H1 (cell line): Measurements from ENCODE around the gene OR52K2. TPM values are rescaled to one million over a fixed set of nuclear protein-coding genes. Genes with fewer than 3 reads are reported as not detected.
A peak's percentile ranks its signal among the peaks of the same experiment; 100 is the strongest.

Experiments
- CTCF ChIA-PET: fragments of 300-600 bp; sonication (Branson Sonifier 250); formaldehyde crosslinking; loops from one replicate; lab custom pipeline; 2021; ENCODE audit not compliant: partially characterized antibody; lab: Charles Lee
- POLR2A ChIA-PET: fragments of 300-600 bp; sonication (Branson Sonifier 250); formaldehyde crosslinking; loops from one replicate; lab custom pipeline; 2021; ENCODE audit warnings: inconsistent platforms; ENCODE audit not compliant: partially characterized antibody; lab: Charles Lee
- DNase-seq, 2 experiments: peaks; one replicate each; pipeline versions ENCODE4 v3.0.0 to v3.0.0-alpha.2; 2010 to 2022; ENCODE audit warnings: low spot score in 2 of 2, low read depth in 1 of 2, mixed read lengths in 1 of 2
- FAIRE-seq: peaks from 2 replicates; lab custom pipeline; 2011; peaks lifted over from hg19 to GRCh38; lab: Jason Lieb, UNC
- H2AFZ ChIP-seq: 2 replicates; pipeline ENCODE4 v1.8.1; 2012; ENCODE audit warnings: low read length, inconsistent platforms
- H2AK5ac ChIP-seq: 2 replicates; pipeline ENCODE4 v1.6.1; 2013; ENCODE audit warnings: low read depth, low read length
- H2BK120ac ChIP-seq: replicated peaks from 2 replicates; pipeline ENCODE3; 2013; ENCODE audit warnings: low read depth, low read length, inconsistent platforms
- H2BK12ac ChIP-seq: 2 replicates; pipeline ENCODE4 v1.6.1; 2013; ENCODE audit warnings: low read depth, low read length
- H2BK15ac ChIP-seq: 2 replicates; pipeline ENCODE4 v1.6.1; 2013; ENCODE audit warnings: low read length
- H2BK20ac ChIP-seq: 2 replicates; pipeline ENCODE4 v1.6.1; 2013; ENCODE audit warnings: low read length
- H2BK5ac ChIP-seq: 2 replicates; pipeline ENCODE4 v1.6.1; 2013; ENCODE audit warnings: low read depth, low read length
- H3K14ac ChIP-seq: 2 replicates; pipeline ENCODE4 v1.6.1; 2013; ENCODE audit warnings: inconsistent platforms; ENCODE audit not compliant: insufficient read length
- H3K18ac ChIP-seq: 2 replicates; pipeline ENCODE4 v1.6.1; 2013; ENCODE audit warnings: low read length; ENCODE audit errors: extremely low read depth
- H3K23ac ChIP-seq: 2 replicates; pipeline ENCODE4 v1.6.1; 2013; ENCODE audit warnings: inconsistent platforms; ENCODE audit not compliant: insufficient read length
- H3K23me2 ChIP-seq: 2 replicates; pipeline ENCODE4 v1.6.1; 2013; ENCODE audit warnings: low read depth, low read length
- H3K27ac ChIP-seq: 2 replicates; pipeline ENCODE4 v1.6.1; 2011; ENCODE audit warnings: low read depth, low read length, inconsistent platforms
- H3K27me3 ChIP-seq, 4 experiments: replicated peaks in 1 of 4; 1 replicate in 1 of 4; 2 replicates in 3 of 4; pipeline versions ENCODE4 v1.6.1 to v1.8.1; 2011 to 2013; ENCODE audit warnings: low read length in 3 of 4, mild to moderate bottlenecking in 3 of 4, inconsistent platforms in 2 of 4, mixed read lengths in 2 of 4, moderate library complexity in 1 of 4; ENCODE audit not compliant: control insufficient read depth in 3 of 4, insufficient read depth in 3 of 4; ENCODE audit errors: extremely low read depth in 1 of 4
- H3K36me3 ChIP-seq, 4 experiments: 2 replicates each; pipeline versions ENCODE4 v1.6.1 to v1.8.1; 2011 to 2013; ENCODE audit warnings: mild to moderate bottlenecking in 4 of 4, low read length in 3 of 4, moderate library complexity in 2 of 4, control low read depth in 1 of 4, inconsistent platforms in 1 of 4; ENCODE audit not compliant: insufficient read depth in 4 of 4, control insufficient read depth in 2 of 4
- H3K4ac ChIP-seq: replicated peaks from 2 replicates; pipeline ENCODE3; 2013; ENCODE audit warnings: low read length, low read depth, mixed read lengths, inconsistent platforms; ENCODE audit not compliant: insufficient read length
- H3K4me1 ChIP-seq, 4 experiments: replicated peaks in 1 of 4; 1 replicate in 1 of 4; 2 replicates in 3 of 4; pipeline versions ENCODE4 v1.6.1 to v1.8.1; 2011 to 2013; ENCODE audit warnings: low read length in 3 of 4, inconsistent platforms in 2 of 4, mixed read lengths in 1 of 4; ENCODE audit not compliant: insufficient read depth in 4 of 4, control insufficient read depth in 3 of 4
- H3K4me2 ChIP-seq, 2 experiments: 2 replicates each; pipeline versions ENCODE4 v1.6.1 to v1.8.1; 2011 to 2013; ENCODE audit warnings: low read depth in 2 of 2, low read length in 2 of 2, control low read depth in 1 of 2, inconsistent platforms in 1 of 2, mild to moderate bottlenecking in 1 of 2; ENCODE audit not compliant: insufficient read depth in 1 of 2
- H3K4me3 ChIP-seq, 4 experiments: fragments of 200-600, 300-600 bp in 1 of 4; sonication (generic), shearing (Covaris generic), sonication (Bioruptor Twin) in 1 of 4; 2 replicates each; pipeline versions ENCODE4 v1.5.1 to v1.8.1; 2011 to 2016; ENCODE audit warnings: low read length in 4 of 4, low read depth in 3 of 4, control low read depth in 2 of 4, inconsistent platforms in 2 of 4, mild to moderate bottlenecking in 2 of 4, mixed read lengths in 1 of 4, moderate library complexity in 1 of 4; ENCODE audit not compliant: insufficient read depth in 2 of 4; ENCODE audit errors: extremely low read depth in 1 of 4
- H3K56ac ChIP-seq: replicated peaks from 2 replicates; pipeline ENCODE3; 2013; ENCODE audit warnings: low read depth, mild to moderate bottlenecking, mixed read lengths, low read length, inconsistent platforms; ENCODE audit not compliant: insufficient read length
- H3K79me1 ChIP-seq: 2 replicates; pipeline ENCODE4 v1.6.1; 2013; ENCODE audit warnings: low read depth, low read length, control low read depth
- H3K79me2 ChIP-seq, 2 experiments: 2 replicates each; pipeline versions ENCODE4 v1.6.1 to v1.8.1; 2012 to 2013; ENCODE audit warnings: low read length in 2 of 2, mild to moderate bottlenecking in 2 of 2, inconsistent platforms in 1 of 2; ENCODE audit not compliant: insufficient read depth in 2 of 2, control insufficient read depth in 1 of 2
- H3K9ac ChIP-seq, 4 experiments: replicated peaks in 1 of 4; 1 replicate in 1 of 4; 2 replicates in 3 of 4; pipeline versions ENCODE4 v1.6.1 to v1.8.1; 2011 to 2013; ENCODE audit warnings: low read depth in 3 of 4, low read length in 3 of 4, control low read depth in 2 of 4, mild to moderate bottlenecking in 2 of 4, moderate library complexity in 2 of 4, inconsistent platforms in 1 of 4; ENCODE audit errors: extremely low read depth in 1 of 4
- H3K9me3 ChIP-seq, 2 experiments: 2 replicates each; pipeline versions ENCODE4 v1.6.1 to v1.8.1; 2012 to 2013; ENCODE audit warnings: mild to moderate bottlenecking in 2 of 2, moderate library complexity in 2 of 2, control low read depth in 1 of 2, inconsistent platforms in 1 of 2, low read depth in 1 of 2, low read length in 1 of 2, mixed read lengths in 1 of 2; ENCODE audit not compliant: insufficient read depth in 2 of 2
- H4K20me1 ChIP-seq, 2 experiments: replicated peaks in 1 of 2; 2 replicates each; pipeline versions ENCODE3 to v1.8.1; 2011 to 2013; ENCODE audit warnings: inconsistent platforms in 2 of 2, low read length in 2 of 2, mild to moderate bottlenecking in 1 of 2; ENCODE audit not compliant: insufficient read depth in 2 of 2, control insufficient read depth in 1 of 2
- H4K5ac ChIP-seq: 2 replicates; pipeline ENCODE4 v1.6.1; 2013; ENCODE audit warnings: low read length, low read depth, mixed read lengths, inconsistent platforms; ENCODE audit not compliant: insufficient read length
- H4K8ac ChIP-seq: 2 replicates; pipeline ENCODE4 v1.8.0; 2013; ENCODE audit warnings: mild to moderate bottlenecking, moderate library complexity, low read length, inconsistent platforms; ENCODE audit not compliant: insufficient read depth; ENCODE audit errors: extremely low read depth
- H4K91ac ChIP-seq: replicated peaks from 2 replicates; pipeline ENCODE3; 2013; ENCODE audit warnings: low read length, mixed read lengths, inconsistent platforms; ENCODE audit not compliant: insufficient read length
- BRCA1 ChIP-seq: IDR thresholded peaks from 2 replicates; pipeline ENCODE4 v1.6.1; 2012; ENCODE audit warnings: low read depth, low read length, improper control_type of control experiment
- CBX5 ChIP-seq: fragments of 300-800, 300-1000 bp; sonication (generic); IDR thresholded peaks from 2 replicates; pipeline ENCODE4 v1.7.1; 2016; ENCODE audit warnings: antibody characterized with exemption, low read length, low read depth
- EP300 ChIP-seq, 2 experiments: IDR thresholded peaks; 1 replicate in 1 of 2; 2 replicates in 1 of 2; pipeline ENCODE4 v1.6.1; 2011 to 2012; ENCODE audit warnings: low read depth in 2 of 2, low read length in 2 of 2, mild to moderate bottlenecking in 2 of 2, borderline replicate concordance in 1 of 2, inconsistent platforms in 1 of 2, moderate library complexity in 1 of 2
- HDAC6 ChIP-seq: IDR thresholded peaks from one replicate; pipeline ENCODE4 v1.7.1; 2012; ENCODE audit warnings: low read depth, mild to moderate bottlenecking, inconsistent platforms, low read length, moderate library complexity
- JUN ChIP-seq: IDR thresholded peaks from 2 replicates; pipeline ENCODE4 v1.6.1; 2011; ENCODE audit warnings: low read depth, mild to moderate bottlenecking, improper control_type of control experiment, low read length
- MAFK ChIP-seq: IDR thresholded peaks from 2 replicates; pipeline ENCODE4 v1.6.1; 2012; ENCODE audit warnings: low read depth, mild to moderate bottlenecking, improper control_type of control experiment, low read length
- RBBP5 ChIP-seq: IDR thresholded peaks from 2 replicates; pipeline ENCODE4 v1.7.1; 2012; ENCODE audit warnings: low read depth, mild to moderate bottlenecking, inconsistent platforms, low read length, moderate library complexity, borderline replicate concordance
- SP1 ChIP-seq: IDR thresholded peaks from 2 replicates; pipeline ENCODE4 v1.6.1; 2011; ENCODE audit warnings: low read depth, low read length
- SP2 ChIP-seq: IDR thresholded peaks from 2 replicates; pipeline ENCODE4 v1.6.1; 2012; ENCODE audit warnings: mild to moderate bottlenecking, low read length, inconsistent platforms
- SP4 ChIP-seq: IDR thresholded peaks from 2 replicates; pipeline ENCODE4 v1.6.1; 2012; ENCODE audit warnings: low read length, inconsistent platforms
- SUZ12 ChIP-seq: fragments of 200-600 bp; sonication (generic); IDR thresholded peaks from 2 replicates; pipeline ENCODE4 v1.6.1; 2012; ENCODE audit warnings: mild to moderate bottlenecking, inconsistent platforms, low read length, moderate library complexity, mixed read lengths
- TAF1 ChIP-seq: IDR thresholded peaks from 2 replicates; pipeline ENCODE4 v1.6.1; 2011; ENCODE audit warnings: mild to moderate bottlenecking, low read depth, low read length
- TEAD4 ChIP-seq: IDR thresholded peaks from 2 replicates; pipeline ENCODE4 v1.6.1; 2012; ENCODE audit warnings: low read depth, low read length, inconsistent platforms, mixed read lengths
- YY1 ChIP-seq: IDR thresholded peaks from 2 replicates; pipeline ENCODE4 v1.6.1; 2011; ENCODE audit warnings: low read depth, mild to moderate bottlenecking, low read length
- WGBS, 2 experiments: shearing (Covaris generic) in 1 of 2; methylation state at CpG; one replicate each; pipeline versions ENCODE4 v1.1.6 to v1.1.7; 2013 to 2015; ENCODE audit warnings: low lambda C conversion rate in 2 of 2, mixed read lengths in 2 of 2, inconsistent platforms in 1 of 2, low coverage in 1 of 2, missing lambda C conversion rate in 1 of 2; ENCODE audit not compliant: insufficient replicate concordance in 2 of 2, insufficient coverage in 1 of 2, insufficient read length in 1 of 2; ENCODE audit errors: extremely low coverage in 1 of 2, missing lambda C conversion rate in 1 of 2; 5-methylcytosine and 5-hydroxymethylcytosine counted together
- polyA plus RNA-seq, 7 experiments: library from polyadenylated mRNA; depleted of rRNA in 3 of 7; stranded (reverse) in 5 of 7; unstranded in 2 of 7; fragments of >200 nt in 5 of 7; fragments of 200-250 nt in 2 of 7; gene quantifications; 1 replicate in 5 of 7; 2 replicates in 1 of 7; 4 replicates in 1 of 7; pipeline versions ENCODE4 v1.2.1 to v1.2.3, GENCODE V29; 2011 to 2013; ENCODE audit warnings: missing spikeins in 2 of 7, mixed read lengths in 2 of 7
- total RNA-seq: library from RNA; stranded (reverse); fragmentation: NEBNext Ultra II Directional; extraction: Animal tissue kit (Norgen Biotek cat#: 25700); gene quantifications from 2 replicates; pipeline ENCODE4 v1.2.1, GENCODE V29; 2021
- TF ChIP-seq, protein P1 (sequence below): IDR thresholded peaks from 2 replicates; pipeline ENCODE4 v1.6.1; 2012; ENCODE audit warnings: inconsistent platforms

The OR52K2 gene
- total and polyA plus RNA-seq, 2 of the 8 experiments (the other 6 are each of a cell fraction or from before 2014, with no cell fraction given): not detected

DNA sequence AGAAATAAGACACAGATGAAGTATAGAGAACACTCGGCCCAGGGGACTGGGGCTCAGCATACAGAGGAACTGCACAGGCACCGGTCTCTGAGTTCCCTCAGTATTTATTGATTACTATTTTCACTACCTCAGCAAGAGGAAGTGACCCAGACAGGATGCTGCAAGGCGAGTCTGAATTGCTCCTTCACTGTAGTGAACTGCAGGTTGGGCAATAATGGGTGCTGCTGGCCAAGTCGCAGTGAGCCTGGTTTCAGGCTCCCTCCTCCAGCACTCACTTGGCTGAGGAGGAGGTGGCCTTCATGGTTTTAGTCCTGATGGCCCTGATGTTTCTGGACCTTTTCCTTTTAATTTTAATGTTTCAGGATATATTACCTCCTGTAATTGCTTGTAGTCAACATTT is 10.4 kb downstream of the OR52K2 start:
- H2BK20ac ChIP-seq: peak overlapping the region; percentile 48; the same call in 1 of the 2 replicates
- no peak overlapping the region for H3K9ac ChIP-seq
- no peak overlapping the region for H4K91ac ChIP-seq
- peaks cover 4% of the 10 kb centered on the region in 2 experiments; a peak in 2 of 4 replicates for H3K9me3 ChIP-seq
- no peak overlapping the region for H3K23ac ChIP-seq
- no peak overlapping the region for H2BK5ac ChIP-seq
- H3K79me1 ChIP-seq: no peaks in the 10 kb centered on the region
- no peak overlapping the region for H4K5ac ChIP-seq
- H3K4me2 ChIP-seq: no peak overlapping the region
- H3K4ac ChIP-seq: no peak overlapping the region
- H2AK5ac ChIP-seq: no peak overlapping the region
- CTCF ChIA-PET: interaction anchor here (0.6 to 1.3 kb wide), 2 partner anchors 34 to 272 kb away, joined by 3 to 7 read pairs; no protein-coding TSS in a partner anchor
- FAIRE-seq (no peak), DNase-seq (no peak)
- H3K4me3 ChIP-seq: no peak overlapping the region
- H4K20me1 ChIP-seq: no peaks in the 10 kb centered on the region
- no peaks in the 10 kb centered on the region for H3K23me2 ChIP-seq
- no peak overlapping the region for H2BK120ac ChIP-seq
- no peak overlapping the region for H2BK15ac ChIP-seq
- no peak overlapping the region for H3K18ac ChIP-seq
- peaks cover 0 to 4% (median 2%) of the 10 kb centered on the region in 4 experiments; a peak in 2 of 7 replicates for H3K4me1 ChIP-seq
- no peak overlapping the region for H3K56ac ChIP-seq
- H4K8ac ChIP-seq: no peak overlapping the region
- no peak overlapping the region for H3K27ac ChIP-seq
- H2BK12ac ChIP-seq: no peak overlapping the region
- H3K27me3 ChIP-seq: no peaks in the 10 kb centered on the region
- POLR2A ChIA-PET: no interaction called here
- no peak overlapping the region for H2AFZ ChIP-seq
- H3K36me3 ChIP-seq: no peaks in the 10 kb centered on the region; a peak in 1 of 8 replicates
- no peaks in the 10 kb centered on the region for H3K79me2 ChIP-seq
- H3K14ac ChIP-seq: no peak overlapping the region
- 89% methylated on average over 4 of the region's 4 CpGs; no CpG with 5 or more reads in 1 of the 2 experiments for WGBS, 2 experiments
- TF ChIP-seq SP2 (no peak), TAF1 (no peak), MAFK (no peak), RBBP5 (no peak), SP4 (no peak), TEAD4 (no peak), SUZ12 (no peak), SP1 (no peak), HDAC6 (no peak), JUN (no peak), CBX5 (no peak), BRCA1 (no peak), YY1 (no peak), EP300 (IDR thresholded peaks at IDR 0.05; ENCODE audit: borderline replicate concordance in 1 of 2, low read depth in 2 of 2, low read length in 2 of 2) (no peak)
- TF ChIP-seq, protein P1, sequence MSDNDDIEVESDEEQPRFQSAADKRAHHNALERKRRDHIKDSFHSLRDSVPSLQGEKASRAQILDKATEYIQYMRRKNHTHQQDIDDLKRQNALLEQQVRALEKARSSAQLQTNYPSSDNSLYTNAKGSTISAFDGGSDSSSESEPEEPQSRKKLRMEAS: no peak
